ENCODE measurements around the gene LYG1. TPM values are rescaled to one million over a fixed set of nuclear protein-coding genes. Genes with fewer than 3 reads are reported as not detected.

The LYG1 gene
- total and polyA plus RNA-seq, 2 of the 13 experiments (the other 11 are each of a cell fraction or from before 2014, with no cell fraction given), result 1.00 to 2.9 TPM

DNA sequence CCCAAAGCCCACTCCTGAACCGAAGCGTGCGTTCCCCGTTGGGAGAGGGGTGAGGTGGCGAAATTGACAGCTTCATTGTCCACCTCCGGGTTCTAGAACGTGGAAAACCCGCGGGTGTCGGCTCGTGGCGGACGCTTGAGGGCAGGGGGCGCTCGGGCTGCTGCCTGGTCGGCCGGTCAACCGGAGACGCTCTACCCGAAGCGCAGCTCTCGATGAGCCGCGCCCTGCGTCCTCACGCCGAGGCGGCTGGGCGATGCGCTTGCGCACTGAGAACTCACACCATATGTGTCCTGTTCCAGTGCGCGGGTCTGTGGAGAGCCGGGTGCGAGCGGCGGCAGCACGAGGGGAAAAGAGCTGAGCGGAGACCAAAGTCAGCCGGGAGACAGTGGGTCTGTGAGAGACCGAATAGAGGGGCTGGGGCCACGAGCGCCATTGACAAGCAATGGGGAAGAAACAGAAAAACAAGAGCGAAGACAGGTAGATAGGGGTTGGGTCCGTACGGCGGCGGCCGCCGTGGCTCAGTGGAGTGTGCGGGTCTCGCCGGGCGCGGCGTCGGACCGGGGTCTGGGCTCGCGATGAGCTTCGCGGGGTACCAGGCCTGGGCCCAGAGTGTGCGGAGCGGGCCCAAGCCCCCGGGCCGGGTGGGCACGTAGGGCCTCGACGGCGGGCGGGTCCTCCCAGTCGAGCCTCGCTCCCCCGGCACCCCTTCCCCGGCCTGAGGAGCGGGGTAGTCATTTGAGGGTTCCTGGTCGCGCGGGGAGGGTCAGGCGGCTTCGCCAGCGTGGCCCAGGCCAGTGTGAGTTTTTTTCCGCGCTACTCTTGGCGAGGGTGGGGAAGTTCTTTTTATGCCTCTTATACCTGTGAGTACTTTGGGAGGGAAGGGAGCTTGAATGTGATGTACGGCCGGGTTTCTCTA lies 36.4 kb upstream of the LYG1 start, which contains the start of gene EIF5B (continued):
- TF ChIP-seq, protein P1, sequence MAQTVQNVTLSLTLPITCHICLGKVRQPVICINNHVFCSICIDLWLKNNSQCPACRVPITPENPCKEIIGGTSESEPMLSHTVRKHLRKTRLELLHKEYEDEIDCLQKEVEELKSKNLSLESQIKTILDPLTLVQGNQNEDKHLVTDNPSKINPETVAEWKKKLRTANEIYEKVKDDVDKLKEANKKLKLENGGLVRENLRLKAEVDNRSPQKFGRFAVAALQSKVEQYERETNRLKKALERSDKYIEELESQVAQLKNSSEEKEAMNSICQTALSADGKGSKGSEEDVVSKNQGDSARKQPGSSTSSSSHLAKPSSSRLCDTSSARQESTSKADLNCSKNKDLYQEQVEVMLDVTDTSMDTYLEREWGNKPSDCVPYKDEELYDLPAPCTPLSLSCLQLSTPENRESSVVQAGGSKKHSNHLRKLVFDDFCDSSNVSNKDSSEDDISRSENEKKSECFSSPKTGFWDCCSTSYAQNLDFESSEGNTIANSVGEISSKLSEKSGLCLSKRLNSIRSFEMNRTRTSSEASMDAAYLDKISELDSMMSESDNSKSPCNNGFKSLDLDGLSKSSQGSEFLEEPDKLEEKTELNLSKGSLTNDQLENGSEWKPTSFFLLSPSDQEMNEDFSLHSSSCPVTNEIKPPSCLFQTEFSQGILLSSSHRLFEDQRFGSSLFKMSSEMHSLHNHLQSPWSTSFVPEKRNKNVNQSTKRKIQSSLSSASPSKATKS (CRISPR knock-in tag; IDR thresholded peaks at IDR 0.05), result peak; percentile 86; the same call in 1 of the 2 replicates
- TF ChIP-seq, protein P2, sequence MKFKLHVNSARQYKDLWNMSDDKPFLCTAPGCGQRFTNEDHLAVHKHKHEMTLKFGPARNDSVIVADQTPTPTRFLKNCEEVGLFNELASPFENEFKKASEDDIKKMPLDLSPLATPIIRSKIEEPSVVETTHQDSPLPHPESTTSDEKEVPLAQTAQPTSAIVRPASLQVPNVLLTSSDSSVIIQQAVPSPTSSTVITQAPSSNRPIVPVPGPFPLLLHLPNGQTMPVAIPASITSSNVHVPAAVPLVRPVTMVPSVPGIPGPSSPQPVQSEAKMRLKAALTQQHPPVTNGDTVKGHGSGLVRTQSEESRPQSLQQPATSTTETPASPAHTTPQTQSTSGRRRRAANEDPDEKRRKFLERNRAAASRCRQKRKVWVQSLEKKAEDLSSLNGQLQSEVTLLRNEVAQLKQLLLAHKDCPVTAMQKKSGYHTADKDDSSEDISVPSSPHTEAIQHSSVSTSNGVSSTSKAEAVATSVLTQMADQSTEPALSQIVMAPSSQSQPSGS (CRISPR knock-in tag; IDR thresholded peaks at IDR 0.05), result peak; percentile 91
- TF ChIP-seq ZSCAN31 (CRISPR knock-in tag; IDR thresholded peaks at IDR 0.05; ENCODE audit: low read depth), result peak; percentile 88
- TF ChIP-seq ADNP (CRISPR knock-in tag; IDR thresholded peaks at IDR 0.05), result no peak
- TF ChIP-seq MYNN (CRISPR knock-in tag; IDR thresholded peaks at IDR 0.05; ENCODE audit: low read depth), result peak; percentile 91
- TF ChIP-seq ZNF766 (CRISPR knock-in tag; IDR thresholded peaks at IDR 0.05; ENCODE audit: borderline replicate concordance), result peak; percentile 40
- TF ChIP-seq, protein P3, sequence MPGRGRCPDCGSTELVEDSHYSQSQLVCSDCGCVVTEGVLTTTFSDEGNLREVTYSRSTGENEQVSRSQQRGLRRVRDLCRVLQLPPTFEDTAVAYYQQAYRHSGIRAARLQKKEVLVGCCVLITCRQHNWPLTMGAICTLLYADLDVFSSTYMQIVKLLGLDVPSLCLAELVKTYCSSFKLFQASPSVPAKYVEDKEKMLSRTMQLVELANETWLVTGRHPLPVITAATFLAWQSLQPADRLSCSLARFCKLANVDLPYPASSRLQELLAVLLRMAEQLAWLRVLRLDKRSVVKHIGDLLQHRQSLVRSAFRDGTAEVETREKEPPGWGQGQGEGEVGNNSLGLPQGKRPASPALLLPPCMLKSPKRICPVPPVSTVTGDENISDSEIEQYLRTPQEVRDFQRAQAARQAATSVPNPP (CRISPR knock-in tag; IDR thresholded peaks at IDR 0.05), result peak; percentile 87
- TF ChIP-seq ZBTB42 (CRISPR knock-in tag; IDR thresholded peaks at IDR 0.05), result peak; percentile 93
- peak; percentile 39; the same call in 1 of the 2 replicates for TF ChIP-seq GZF1 (CRISPR knock-in tag; IDR thresholded peaks at IDR 0.05)
- TF ChIP-seq, protein P4, sequence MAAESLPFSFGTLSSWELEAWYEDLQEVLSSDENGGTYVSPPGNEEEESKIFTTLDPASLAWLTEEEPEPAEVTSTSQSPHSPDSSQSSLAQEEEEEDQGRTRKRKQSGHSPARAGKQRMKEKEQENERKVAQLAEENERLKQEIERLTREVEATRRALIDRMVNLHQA (CRISPR knock-in tag; IDR thresholded peaks at IDR 0.05), result no peak
- TF ChIP-seq, protein P5, sequence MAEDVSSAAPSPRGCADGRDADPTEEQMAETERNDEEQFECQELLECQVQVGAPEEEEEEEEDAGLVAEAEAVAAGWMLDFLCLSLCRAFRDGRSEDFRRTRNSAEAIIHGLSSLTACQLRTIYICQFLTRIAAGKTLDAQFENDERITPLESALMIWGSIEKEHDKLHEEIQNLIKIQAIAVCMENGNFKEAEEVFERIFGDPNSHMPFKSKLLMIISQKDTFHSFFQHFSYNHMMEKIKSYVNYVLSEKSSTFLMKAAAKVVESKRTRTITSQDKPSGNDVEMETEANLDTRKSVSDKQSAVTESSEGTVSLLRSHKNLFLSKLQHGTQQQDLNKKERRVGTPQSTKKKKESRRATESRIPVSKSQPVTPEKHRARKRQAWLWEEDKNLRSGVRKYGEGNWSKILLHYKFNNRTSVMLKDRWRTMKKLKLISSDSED (CRISPR knock-in tag; IDR thresholded peaks at IDR 0.05), result no peak
- peak; percentile 95 for TF ChIP-seq ZNF331 (CRISPR knock-in tag; IDR thresholded peaks at IDR 0.05)
- TF ChIP-seq, protein P6, sequence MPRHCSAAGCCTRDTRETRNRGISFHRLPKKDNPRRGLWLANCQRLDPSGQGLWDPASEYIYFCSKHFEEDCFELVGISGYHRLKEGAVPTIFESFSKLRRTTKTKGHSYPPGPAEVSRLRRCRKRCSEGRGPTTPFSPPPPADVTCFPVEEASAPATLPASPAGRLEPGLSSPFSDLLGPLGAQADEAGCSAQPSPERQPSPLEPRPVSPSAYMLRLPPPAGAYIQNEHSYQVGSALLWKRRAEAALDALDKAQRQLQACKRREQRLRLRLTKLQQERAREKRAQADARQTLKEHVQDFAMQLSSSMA (CRISPR knock-in tag; IDR thresholded peaks at IDR 0.05), result peak; percentile 91; the same call in 1 of the 2 replicates
- no peak for TF ChIP-seq SETDB1 (CRISPR knock-in tag; IDR thresholded peaks at IDR 0.05; ENCODE audit: borderline replicate concordance)
- TF ChIP-seq, protein P7, sequence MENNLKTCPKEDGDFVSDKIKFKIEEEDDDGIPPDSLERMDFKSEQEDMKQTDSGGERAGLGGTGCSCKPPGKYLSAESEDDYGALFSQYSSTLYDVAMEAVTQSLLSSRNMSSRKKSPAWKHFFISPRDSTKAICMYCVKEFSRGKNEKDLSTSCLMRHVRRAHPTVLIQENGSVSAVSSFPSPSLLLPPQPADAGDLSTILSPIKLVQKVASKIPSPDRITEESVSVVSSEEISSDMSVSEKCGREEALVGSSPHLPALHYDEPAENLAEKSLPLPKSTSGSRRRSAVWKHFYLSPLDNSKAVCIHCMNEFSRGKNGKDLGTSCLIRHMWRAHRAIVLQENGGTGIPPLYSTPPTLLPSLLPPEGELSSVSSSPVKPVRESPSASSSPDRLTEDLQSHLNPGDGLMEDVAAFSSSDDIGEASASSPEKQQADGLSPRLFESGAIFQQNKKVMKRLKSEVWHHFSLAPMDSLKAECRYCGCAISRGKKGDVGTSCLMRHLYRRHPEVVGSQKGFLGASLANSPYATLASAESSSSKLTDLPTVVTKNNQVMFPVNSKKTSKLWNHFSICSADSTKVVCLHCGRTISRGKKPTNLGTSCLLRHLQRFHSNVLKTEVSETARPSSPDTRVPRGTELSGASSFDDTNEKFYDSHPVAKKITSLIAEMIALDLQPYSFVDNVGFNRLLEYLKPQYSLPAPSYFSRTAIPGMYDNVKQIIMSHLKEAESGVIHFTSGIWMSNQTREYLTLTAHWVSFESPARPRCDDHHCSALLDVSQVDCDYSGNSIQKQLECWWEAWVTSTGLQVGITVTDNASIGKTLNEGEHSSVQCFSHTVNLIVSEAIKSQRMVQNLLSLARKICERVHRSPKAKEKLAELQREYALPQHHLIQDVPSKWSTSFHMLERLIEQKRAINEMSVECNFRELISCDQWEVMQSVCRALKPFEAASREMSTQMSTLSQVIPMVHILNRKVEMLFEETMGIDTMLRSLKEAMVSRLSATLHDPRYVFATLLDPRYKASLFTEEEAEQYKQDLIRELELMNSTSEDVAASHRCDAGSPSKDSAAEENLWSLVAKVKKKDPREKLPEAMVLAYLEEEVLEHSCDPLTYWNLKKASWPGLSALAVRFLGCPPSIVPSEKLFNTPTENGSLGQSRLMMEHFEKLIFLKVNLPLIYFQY (CRISPR knock-in tag; IDR thresholded peaks at IDR 0.05; ENCODE audit: borderline replicate concordance), result peak; percentile 65
- TF ChIP-seq PHF5A (CRISPR knock-in tag; IDR thresholded peaks at IDR 0.05; ENCODE audit: low read depth, unreplicated experiment), result no peak
